ENCODE measurements around the gene CABLES2. TPM values are rescaled to one million over a fixed set of nuclear protein-coding genes. Genes with fewer than 3 reads are reported as not detected.

CABLES2 gene
- total and polyA plus RNA-seq, 2 donors (not counting 3 experiments of a cell fraction or from before 2014, with no cell fraction given): 7.8 to 9.9 TPM

DNA sequence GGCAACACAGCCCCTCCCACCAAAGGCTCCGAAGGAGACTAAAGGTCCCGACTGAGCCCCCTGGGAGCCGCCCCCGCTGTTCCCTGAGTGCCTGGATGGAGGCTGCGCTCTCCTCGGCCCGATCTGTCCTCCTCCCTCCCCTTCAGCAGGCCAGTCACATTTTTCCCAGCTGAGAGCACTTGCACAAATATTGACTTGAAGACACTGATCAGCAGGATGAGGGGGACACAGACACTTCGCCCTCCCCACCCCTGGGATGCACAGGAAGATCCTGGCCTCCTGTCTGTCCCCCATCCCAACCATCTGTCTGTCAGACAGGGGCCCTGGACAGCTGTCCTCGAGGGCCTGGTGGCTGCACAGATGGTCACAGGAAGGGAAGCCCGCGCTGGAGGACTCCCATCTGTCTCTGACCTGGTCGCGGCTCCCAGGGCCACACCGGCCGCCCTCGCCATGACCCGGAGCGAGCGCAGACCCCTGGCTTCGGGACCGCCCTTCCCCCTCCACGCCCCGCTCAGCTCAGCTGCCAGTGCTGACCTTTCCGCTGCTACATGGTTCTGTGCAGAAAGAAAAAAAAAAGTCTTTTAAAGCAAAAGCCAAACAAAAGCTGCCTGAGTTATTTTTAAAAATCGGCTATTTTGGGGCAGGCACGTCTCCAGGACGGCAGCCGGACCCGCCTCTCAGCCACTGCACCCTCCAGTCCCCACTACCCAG is 51.1 kb downstream of the CABLES2 start:
- intact Hi-C loops (cut with micrococcal nuclease): loop anchor here (5.0 kb wide), 1 partner anchor 34 kb away; no protein-coding TSS in a partner anchor
- peak overlapping the region; percentile 28 for H3K4me2 ChIP-seq (ENCODE audit: insufficient read depth, low read length)
- DNase-seq (ENCODE audit: low read depth, low spot score): peak; percentile 13
- no peaks in the 10 kb centered on the region for H3K9me3 ChIP-seq (replicated peaks; ENCODE audit: control insufficient read depth, insufficient read depth, low read length)
- no peaks in the 10 kb centered on the region for H4K20me1 ChIP-seq (replicated peaks; ENCODE audit: control insufficient read depth, extremely low read depth, insufficient read depth, low read length)
- no peaks in the 10 kb centered on the region for H3K9me1 ChIP-seq (replicated peaks; ENCODE audit: control insufficient read depth, extremely low read depth, insufficient read depth, low read length)
- peak overlapping the region; percentile 89 for H3K27ac ChIP-seq (ENCODE audit: insufficient read depth, low read depth, low read length)
- peak; percentile 54 for FAIRE-seq
- TF ChIP-seq GATA2 (IDR thresholded peaks at IDR 0.05; ENCODE audit: insufficient read depth, insufficient read length, low read depth, low read length) (no peak), MYC (IDR thresholded peaks at IDR 0.05; ENCODE audit: low read depth, low read length) (no peak), FOS (IDR thresholded peaks at IDR 0.05; ENCODE audit: borderline replicate concordance, insufficient read depth, low read length) (no peak), EZH2 (IDR thresholded peaks at IDR 0.05; ENCODE audit: borderline replicate concordance, low read depth, low read length, severe bottlenecking) (no peak), POLR2A (IDR thresholded peaks at IDR 0.05; ENCODE audit: low read depth, low read length) (no peak), POLR2AphosphoS5 (IDR thresholded peaks at IDR 0.05; ENCODE audit: insufficient read depth, low read depth, low read length) (no peak), JUN (IDR thresholded peaks at IDR 0.05; ENCODE audit: borderline replicate concordance, insufficient read depth, insufficient read length, low read depth) (no peak)
- TF ChIP-seq, protein P1, sequence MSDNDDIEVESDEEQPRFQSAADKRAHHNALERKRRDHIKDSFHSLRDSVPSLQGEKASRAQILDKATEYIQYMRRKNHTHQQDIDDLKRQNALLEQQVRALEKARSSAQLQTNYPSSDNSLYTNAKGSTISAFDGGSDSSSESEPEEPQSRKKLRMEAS (IDR thresholded peaks at IDR 0.05; ENCODE audit: insufficient read depth, insufficient read length): no peak
- TF ChIP-seq, protein P2, sequence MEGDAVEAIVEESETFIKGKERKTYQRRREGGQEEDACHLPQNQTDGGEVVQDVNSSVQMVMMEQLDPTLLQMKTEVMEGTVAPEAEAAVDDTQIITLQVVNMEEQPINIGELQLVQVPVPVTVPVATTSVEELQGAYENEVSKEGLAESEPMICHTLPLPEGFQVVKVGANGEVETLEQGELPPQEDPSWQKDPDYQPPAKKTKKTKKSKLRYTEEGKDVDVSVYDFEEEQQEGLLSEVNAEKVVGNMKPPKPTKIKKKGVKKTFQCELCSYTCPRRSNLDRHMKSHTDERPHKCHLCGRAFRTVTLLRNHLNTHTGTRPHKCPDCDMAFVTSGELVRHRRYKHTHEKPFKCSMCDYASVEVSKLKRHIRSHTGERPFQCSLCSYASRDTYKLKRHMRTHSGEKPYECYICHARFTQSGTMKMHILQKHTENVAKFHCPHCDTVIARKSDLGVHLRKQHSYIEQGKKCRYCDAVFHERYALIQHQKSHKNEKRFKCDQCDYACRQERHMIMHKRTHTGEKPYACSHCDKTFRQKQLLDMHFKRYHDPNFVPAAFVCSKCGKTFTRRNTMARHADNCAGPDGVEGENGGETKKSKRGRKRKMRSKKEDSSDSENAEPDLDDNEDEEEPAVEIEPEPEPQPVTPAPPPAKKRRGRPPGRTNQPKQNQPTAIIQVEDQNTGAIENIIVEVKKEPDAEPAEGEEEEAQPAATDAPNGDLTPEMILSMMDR (IDR thresholded peaks at IDR 0.05; ENCODE audit: extremely low read depth in 1 of 2, insufficient read depth in 1 of 2, low read depth in 1 of 2, low read length in 2 of 2): no peak
- peak overlapping the region; percentile 20 for H3K9ac ChIP-seq (replicated peaks; ENCODE audit: extremely low read depth, insufficient read depth, low read length)
- BruUV-seq (replicated peaks): no TSS peak
- H3K36me3 ChIP-seq (ENCODE audit: control insufficient read depth in 2 of 2, extremely low read depth in 1 of 2, insufficient read depth in 2 of 2, low read length in 2 of 2): peaks cover 1 to 6% of the 10 kb centered on the region in 2 experiments
- peaks cover 49% of the 10 kb centered on the region for H3K4me1 ChIP-seq (ENCODE audit: control insufficient read depth, extremely low read depth, insufficient read depth, low read length)
- ChIA-PET CTCF (interaction anchor here (0.9 to 5.0 kb wide), 4 partner anchors 9 to 27 kb away, joined by 3 to 50 read pairs (median 18); partner anchors contain the start of gene LAMA5), POLR2A (no interaction called here)
- no peak overlapping the region for H2AFZ ChIP-seq (ENCODE audit: low read depth, low read length)
- no peaks in the 10 kb centered on the region for H3K27me3 ChIP-seq (ENCODE audit: control insufficient read depth in 2 of 2, insufficient read depth in 2 of 2, low read length in 2 of 2)
- H3K4me3 ChIP-seq (replicated peaks in 1 of 3; ENCODE audit: insufficient read depth in 1 of 3, low read depth in 1 of 3, low read length in 3 of 3): no peak overlapping the region
- H3K79me2 ChIP-seq (ENCODE audit: control insufficient read depth, insufficient read depth, low read length): peaks cover 58% of the 10 kb centered on the region
- dilution Hi-C loops (cut with MboI; ENCODE audit: extremely low pct_ligation_motif_present, low sequenced_read_pairs): no loop called here
